Measurements from ENCODE around the gene LSM6. TPM values are rescaled to one million over a fixed set of nuclear protein-coding genes. Genes with fewer than 3 reads are reported as not detected.

LSM6 gene
- total RNA-seq, 4 donors from 2014 or later = 25.8 to 35.0 (median 29.1) TPM

DNA sequence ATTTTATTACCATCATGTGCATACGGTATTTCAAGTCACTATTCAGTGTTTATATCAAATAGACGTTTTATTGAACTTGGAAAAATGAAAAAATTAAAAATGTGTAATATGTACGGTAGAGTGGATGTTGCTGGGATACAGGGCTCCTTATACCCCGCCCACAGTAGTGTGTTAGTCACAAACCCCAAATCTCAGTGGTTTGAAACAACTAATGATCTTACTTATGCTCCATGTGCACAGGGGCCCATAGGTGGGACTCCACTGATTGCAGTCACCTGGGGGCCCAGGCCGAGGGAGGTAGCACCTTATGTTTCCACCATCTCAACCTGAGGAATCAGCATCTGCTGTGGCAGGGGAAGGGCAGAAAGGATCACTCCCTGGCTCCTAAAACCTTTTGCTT is 18.1 kb downstream of the LSM6 start:
- TF ChIP-seq, protein P1, sequence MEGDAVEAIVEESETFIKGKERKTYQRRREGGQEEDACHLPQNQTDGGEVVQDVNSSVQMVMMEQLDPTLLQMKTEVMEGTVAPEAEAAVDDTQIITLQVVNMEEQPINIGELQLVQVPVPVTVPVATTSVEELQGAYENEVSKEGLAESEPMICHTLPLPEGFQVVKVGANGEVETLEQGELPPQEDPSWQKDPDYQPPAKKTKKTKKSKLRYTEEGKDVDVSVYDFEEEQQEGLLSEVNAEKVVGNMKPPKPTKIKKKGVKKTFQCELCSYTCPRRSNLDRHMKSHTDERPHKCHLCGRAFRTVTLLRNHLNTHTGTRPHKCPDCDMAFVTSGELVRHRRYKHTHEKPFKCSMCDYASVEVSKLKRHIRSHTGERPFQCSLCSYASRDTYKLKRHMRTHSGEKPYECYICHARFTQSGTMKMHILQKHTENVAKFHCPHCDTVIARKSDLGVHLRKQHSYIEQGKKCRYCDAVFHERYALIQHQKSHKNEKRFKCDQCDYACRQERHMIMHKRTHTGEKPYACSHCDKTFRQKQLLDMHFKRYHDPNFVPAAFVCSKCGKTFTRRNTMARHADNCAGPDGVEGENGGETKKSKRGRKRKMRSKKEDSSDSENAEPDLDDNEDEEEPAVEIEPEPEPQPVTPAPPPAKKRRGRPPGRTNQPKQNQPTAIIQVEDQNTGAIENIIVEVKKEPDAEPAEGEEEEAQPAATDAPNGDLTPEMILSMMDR (IDR thresholded peaks at IDR 0.05) = no peak
- TF ChIP-seq EP300 (IDR thresholded peaks at IDR 0.05) (no peak), POLR2A (IDR thresholded peaks at IDR 0.05) (no peak)
- Histone ChIP-seq H3K27ac (peak overlapping the region in 1 of 4 donors; percentile 75), H3K9me3 (no peaks in the 10 kb centered on the region), H3K4me1 (peaks cover 0 to 34% (median 0%) of the 10 kb centered on the region in 4 donors), H3K36me3 (peaks cover 0 to 36% (median 0%) of the 10 kb centered on the region in 3 donors), H3K4me3 (no peak overlapping the region), H3K27me3 (no peaks in the 10 kb centered on the region)
- 87 to 88% methylated on average over 5 of the region's 5 CpGs for whole genome bisulfite sequencing, 2 donors
- no peak for DNase-seq (ENCODE audit: low spot score in 2 of 2)

DNA sequence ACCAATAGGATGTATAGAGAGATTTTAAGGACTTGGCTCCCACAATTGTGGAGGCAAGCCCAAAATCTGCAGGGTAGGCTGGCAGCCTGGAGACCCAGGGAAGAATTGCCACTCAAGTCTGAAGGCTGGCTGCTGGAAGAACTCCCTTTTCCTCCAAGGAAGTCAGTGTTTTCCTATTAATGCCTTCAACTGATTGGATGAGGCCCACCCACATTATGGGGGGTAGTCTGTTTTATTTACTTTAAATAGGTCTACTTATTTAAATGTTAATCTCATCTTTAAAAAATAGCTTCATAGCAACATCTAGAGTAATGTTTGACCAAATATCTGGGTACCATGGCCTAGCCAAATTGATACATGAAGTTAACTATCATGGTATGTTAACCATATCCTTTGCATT is 18.7 kb downstream of the LSM6 start:
- DNase-seq (ENCODE audit: low spot score in 2 of 2) = no peak
- H3K27me3 ChIP-seq = no peaks in the 10 kb centered on the region
- H3K36me3 ChIP-seq = peaks cover 0 to 30% (median 0%) of the 10 kb centered on the region in 3 donors
- no peak for TF ChIP-seq POLR2A (IDR thresholded peaks at IDR 0.05)
- TF ChIP-seq EP300 (IDR thresholded peaks at IDR 0.05) = no peak
- TF ChIP-seq, protein P1 (IDR thresholded peaks at IDR 0.05) = no peak
- H3K27ac ChIP-seq = no peak overlapping the region
- H3K9me3 ChIP-seq = no peaks in the 10 kb centered on the region
- peaks cover 0 to 34% (median 0%) of the 10 kb centered on the region in 4 donors for H3K4me1 ChIP-seq
- no peak overlapping the region for H3K4me3 ChIP-seq

DNA sequence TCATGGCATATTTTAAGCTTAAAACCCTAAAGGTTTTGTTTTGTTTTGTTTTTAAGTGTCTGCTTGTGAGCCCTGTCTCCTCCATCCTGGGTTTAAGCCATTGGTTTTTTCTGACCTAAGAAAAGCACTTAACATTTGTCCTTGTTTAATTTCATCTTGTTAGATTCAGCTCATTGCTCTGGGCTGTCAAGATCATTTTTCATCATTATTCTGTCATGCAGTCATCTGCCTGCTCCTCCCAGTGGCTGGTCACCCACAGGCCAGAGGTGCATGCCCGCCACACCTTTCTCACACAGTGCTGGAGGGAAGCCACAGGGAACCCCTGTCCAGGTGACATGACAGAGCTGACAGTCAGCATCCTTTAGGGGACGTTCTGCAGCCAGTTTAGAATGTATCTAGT is 27.1 kb downstream of the LSM6 start:
- H3K4me3 ChIP-seq = no peak overlapping the region
- WGBS, 2 donors = 86 to 89% methylated on average over 2 of the region's 2 CpGs
- no peak for DNase-seq (ENCODE audit: low spot score in 2 of 2)
- peaks cover 0 to 30% (median 0%) of the 10 kb centered on the region in 3 donors for H3K36me3 ChIP-seq
- H3K9me3 ChIP-seq = no peaks in the 10 kb centered on the region
- H3K27ac ChIP-seq = no peak overlapping the region
- H3K27me3 ChIP-seq = no peaks in the 10 kb centered on the region
- no peaks in the 10 kb centered on the region for H3K4me1 ChIP-seq
- no peak for TF ChIP-seq EP300 (IDR thresholded peaks at IDR 0.05)

DNA sequence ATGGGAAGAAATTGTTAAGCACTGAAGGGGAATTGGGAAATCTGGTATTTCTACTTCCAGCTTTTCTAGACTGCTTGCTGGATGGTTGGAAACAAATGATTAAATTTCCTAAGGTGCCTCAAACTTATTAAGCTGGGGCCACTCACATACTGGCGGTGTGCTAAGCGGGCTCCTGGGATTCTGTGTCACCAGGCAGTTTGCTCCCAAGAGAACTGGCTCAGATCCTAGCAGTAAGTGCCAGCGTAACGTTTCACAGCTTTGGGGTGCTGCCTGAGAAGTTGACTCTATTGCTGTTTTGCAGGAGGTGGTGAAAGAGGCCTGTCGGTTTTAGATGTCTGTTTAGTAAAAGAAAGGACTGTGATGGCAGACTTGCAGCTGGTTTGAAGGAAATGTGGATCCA is 31.9 kb downstream of the LSM6 start:
- TF ChIP-seq, protein P1 (IDR thresholded peaks at IDR 0.05) = no peak
- TF ChIP-seq EP300 (IDR thresholded peaks at IDR 0.05) (no peak), POLR2A (IDR thresholded peaks at IDR 0.05) (no peak)
- Histone ChIP-seq H3K9me3 (no peaks in the 10 kb centered on the region), H3K36me3 (peaks cover 0 to 19% (median 0%) of the 10 kb centered on the region in 3 donors), H3K27ac (no peak overlapping the region), H3K4me3 (no peak overlapping the region), H3K4me1 (no peaks in the 10 kb centered on the region), H3K27me3 (no peaks in the 10 kb centered on the region)
- DNase-seq (ENCODE audit: low spot score in 2 of 2) = no peak
- WGBS, 2 donors = 73% methylated on average over 5 of the region's 5 CpGs

DNA sequence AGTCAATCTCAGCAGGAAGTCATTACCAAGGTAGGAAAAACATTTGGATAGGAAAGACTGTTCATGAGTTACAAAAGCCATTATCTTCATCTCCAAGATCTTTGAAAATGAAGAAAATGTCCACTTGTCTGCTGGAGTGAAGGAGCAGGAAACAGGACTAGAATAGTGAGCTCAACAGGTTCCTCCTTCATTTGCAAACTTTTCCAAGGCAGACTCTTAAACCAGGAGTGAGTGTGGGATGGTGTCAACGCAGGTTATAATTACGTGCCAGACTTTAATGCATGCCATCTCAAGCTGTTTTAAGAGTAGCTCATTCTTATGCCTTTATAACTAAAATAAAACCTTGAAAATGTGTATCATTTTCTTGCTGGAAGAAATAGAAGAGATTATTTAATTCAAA is 35.4 kb downstream of the LSM6 start:
- DNase-seq (ENCODE audit: low spot score in 2 of 2) = no peak
- Histone ChIP-seq H3K27me3 (no peaks in the 10 kb centered on the region), H3K4me1 (no peaks in the 10 kb centered on the region), H3K9me3 (no peaks in the 10 kb centered on the region), H3K27ac (no peak overlapping the region), H3K4me3 (no peak overlapping the region), H3K36me3 (no peaks in the 10 kb centered on the region)
- WGBS, 2 donors = 62 to 72% methylated on average over 2 of the region's 2 CpGs
- TF ChIP-seq EP300 (IDR thresholded peaks at IDR 0.05) (no peak), POLR2A (IDR thresholded peaks at IDR 0.05) (no peak)
- TF ChIP-seq, protein P1 (IDR thresholded peaks at IDR 0.05) = no peak

DNA sequence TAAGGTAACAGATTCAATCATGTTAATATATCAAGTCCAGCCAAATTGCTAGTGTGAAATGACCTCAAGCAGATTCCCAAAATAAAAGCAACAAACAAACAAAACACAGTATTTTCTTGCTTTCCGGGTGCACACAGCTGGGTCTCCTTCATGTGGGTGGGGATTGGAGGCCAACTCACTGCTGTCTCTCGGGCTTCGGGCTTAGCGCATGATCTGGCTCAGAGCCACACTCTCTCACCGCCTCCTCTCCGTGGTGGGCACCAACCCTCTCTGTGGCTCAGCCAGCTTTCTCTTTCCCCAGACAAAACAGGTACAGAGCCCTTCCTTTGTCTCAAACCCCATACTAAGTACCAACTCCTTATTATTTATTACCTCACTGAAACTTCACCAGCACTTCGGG is 35.9 kb downstream of the LSM6 start:
- 40 to 60% methylated on average over 7 of the region's 7 CpGs for WGBS, 2 donors
- H3K4me3 ChIP-seq = no peak overlapping the region
- H3K27me3 ChIP-seq = no peaks in the 10 kb centered on the region
- no peak overlapping the region for H3K27ac ChIP-seq
- no peaks in the 10 kb centered on the region for H3K9me3 ChIP-seq
- H3K4me1 ChIP-seq = no peaks in the 10 kb centered on the region
- no peak for DNase-seq (ENCODE audit: low spot score in 2 of 2)
- no peaks in the 10 kb centered on the region for H3K36me3 ChIP-seq
- TF ChIP-seq POLR2A (IDR thresholded peaks at IDR 0.05) (no peak), EP300 (IDR thresholded peaks at IDR 0.05) (no peak)
- TF ChIP-seq, protein P1 (IDR thresholded peaks at IDR 0.05) = no peak
